ENCODE data around the gene ADAMTS9. TPM values are rescaled to one million over a fixed set of nuclear protein-coding genes. Genes with fewer than 3 reads are reported as not detected.

The ADAMTS9 gene
- total and polyA plus RNA-seq, 2 of the 13 experiments (the other 11 are each of a cell fraction or from before 2014, with no cell fraction given) = 0.02 to 0.09 TPM

- Histone ChIP-seq H3K36me3 (replicated peaks in 1 of 2; ENCODE audit: control insufficient read depth in 1 of 2, insufficient read depth in 2 of 2, low read length in 2 of 2) (no peaks in the 10 kb centered on the region), H4K20me1 (ENCODE audit: insufficient read depth, low read length) (no peaks in the 10 kb centered on the region), H3K79me2 (ENCODE audit: insufficient read depth, low read length) (no peaks in the 10 kb centered on the region), H3K27ac (ENCODE audit: extremely low read length, insufficient read depth, low read length) (no peak overlapping the region), H3K4me3 (replicated peaks in 1 of 3; ENCODE audit: insufficient read depth in 1 of 3, low read depth in 2 of 3, low read length in 3 of 3) (no peak overlapping the region), H2AFZ (ENCODE audit: low read length) (no peak overlapping the region), H3K4me2 (ENCODE audit: low read depth, low read length) (no peak overlapping the region), H3K9ac (ENCODE audit: insufficient read depth, low read depth, low read length) (no peak overlapping the region), H3K27me3 (ENCODE audit: control insufficient read depth in 1 of 2, insufficient read depth in 2 of 2, low read length in 2 of 2) (no peaks in the 10 kb centered on the region), H3K9me3 (ENCODE audit: low read length) (no peaks in the 10 kb centered on the region), H3K4me1 (ENCODE audit: insufficient read depth, low read length) (no peaks in the 10 kb centered on the region)
- TF ChIP-seq ZNF441 (CRISPR knock-in tag; IDR thresholded peaks at IDR 0.05; ENCODE audit: borderline replicate concordance) = no peak
- no peak for ATAC-seq
- POLR2A ChIA-PET = no interaction called here
- 74% methylated on average over 7 of the region's 7 CpGs for WGBS (ENCODE audit: low lambda C conversion rate)
- DNase-seq (ENCODE audit: low spot score) = no peak
- intact Hi-C loops (cut with micrococcal nuclease; ENCODE audit: unreplicated experiment) (no loop called here), in situ Hi-C loops (cut with HindIII; ENCODE audit: extremely low pct_ligation_motif_present, low pct_unique_long_range_greater_than_20kb) (no loop called here)
- CTCF ChIA-PET (ENCODE audit: low intra/inter-chr PET ratio, low total read pairs) = no interaction called here
- no TSS peak for BruUV-seq (replicated peaks)
- no peak for FAIRE-seq
Measured at GRCh38 chr3:64559588-64559987, 128.2 kb downstream of the ADAMTS9 start.

DNA sequence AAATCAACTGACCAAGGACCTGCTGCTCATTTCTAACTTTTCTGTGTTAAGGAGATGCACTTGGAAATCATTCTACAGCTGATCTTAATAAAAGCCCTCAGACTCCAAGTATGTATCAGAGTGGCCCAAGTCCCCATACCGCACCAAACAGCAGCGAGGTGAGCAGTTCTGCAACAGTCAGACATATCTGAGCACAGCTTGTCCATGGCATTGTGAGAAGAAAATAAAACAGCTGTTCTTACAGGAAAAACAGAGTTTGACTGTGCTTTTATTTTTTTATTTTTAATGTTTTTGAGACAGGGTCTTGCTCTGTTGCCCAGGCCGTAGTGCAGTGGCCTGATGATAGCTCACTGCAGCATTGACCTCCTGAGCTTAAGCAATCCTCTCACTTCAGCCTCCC lies 131.8 kb downstream of the ADAMTS9 start:
- Histone ChIP-seq H3K4me1 (ENCODE audit: insufficient read depth, low read length) (peaks cover 10% of the 10 kb centered on the region; the same call in 1 of the 2 replicates), H4K20me1 (ENCODE audit: insufficient read depth, low read length) (no peaks in the 10 kb centered on the region), H3K27me3 (ENCODE audit: control insufficient read depth in 1 of 2, insufficient read depth in 2 of 2, low read length in 2 of 2) (no peaks in the 10 kb centered on the region), H3K9me3 (ENCODE audit: low read length) (no peaks in the 10 kb centered on the region), H3K4me2 (ENCODE audit: low read depth, low read length) (no peak overlapping the region), H3K79me2 (ENCODE audit: insufficient read depth, low read length) (no peaks in the 10 kb centered on the region), H3K27ac (ENCODE audit: extremely low read length, insufficient read depth, low read length) (no peak overlapping the region), H2AFZ (ENCODE audit: low read length) (no peak overlapping the region), H3K9ac (ENCODE audit: insufficient read depth, low read depth, low read length) (no peak overlapping the region), H3K36me3 (replicated peaks in 1 of 2; ENCODE audit: control insufficient read depth in 1 of 2, insufficient read depth in 2 of 2, low read length in 2 of 2) (no peaks in the 10 kb centered on the region), H3K4me3 (replicated peaks in 1 of 3; ENCODE audit: insufficient read depth in 1 of 3, low read depth in 2 of 3, low read length in 3 of 3) (no peak overlapping the region)
- BruUV-seq (replicated peaks) = no TSS peak
- WGBS (ENCODE audit: low lambda C conversion rate) = 86% methylated on average over 3 of the region's 3 CpGs
- DNase-seq (ENCODE audit: low spot score) (no peak), FAIRE-seq (no peak), ATAC-seq (no peak)
- intact Hi-C loops (cut with micrococcal nuclease; ENCODE audit: unreplicated experiment) (no loop called here), in situ Hi-C loops (cut with HindIII; ENCODE audit: extremely low pct_ligation_motif_present, low pct_unique_long_range_greater_than_20kb) (no loop called here)
- TF ChIP-seq, protein P1, sequence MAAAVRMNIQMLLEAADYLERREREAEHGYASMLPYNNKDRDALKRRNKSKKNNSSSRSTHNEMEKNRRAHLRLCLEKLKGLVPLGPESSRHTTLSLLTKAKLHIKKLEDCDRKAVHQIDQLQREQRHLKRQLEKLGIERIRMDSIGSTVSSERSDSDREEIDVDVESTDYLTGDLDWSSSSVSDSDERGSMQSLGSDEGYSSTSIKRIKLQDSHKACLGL (CRISPR knock-in tag; IDR thresholded peaks at IDR 0.05) = no peak
- POLR2A ChIA-PET = no interaction called here
- CTCF ChIA-PET (ENCODE audit: low intra/inter-chr PET ratio, low total read pairs) = no interaction called here
